ENCODE measurements around the gene TP63.

The TP63 gene

DNA sequence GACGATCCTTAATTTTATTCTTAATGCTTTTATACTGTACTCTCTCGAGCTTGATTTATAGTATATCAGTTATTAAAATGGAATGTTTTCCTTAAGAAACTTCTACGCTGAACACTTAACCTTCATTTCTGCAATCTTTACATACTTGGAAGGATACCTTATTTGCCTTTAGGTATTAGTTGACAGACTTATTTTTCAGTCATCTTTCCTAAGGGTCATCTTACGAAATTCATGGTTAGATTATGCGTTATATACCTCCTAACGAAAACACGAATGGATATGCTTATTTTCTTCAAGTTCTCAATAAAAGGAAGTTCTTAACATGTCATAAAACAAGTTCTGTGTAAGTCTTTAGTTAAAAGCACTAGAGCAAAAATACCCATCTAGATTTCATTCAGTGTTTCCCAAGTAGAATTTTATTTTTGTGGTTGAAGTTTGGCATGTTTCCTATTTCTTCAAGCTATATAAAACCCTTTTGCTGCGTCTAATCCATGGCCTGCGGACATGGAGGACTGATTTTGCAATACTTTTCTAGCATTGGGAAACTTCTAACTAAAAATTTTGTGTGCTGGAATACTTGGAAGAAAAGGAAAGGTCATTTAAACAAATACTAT is 231.3 kb downstream of the TP63 start:
- DNase-seq (ENCODE audit: low spot score) = no peak

DNA sequence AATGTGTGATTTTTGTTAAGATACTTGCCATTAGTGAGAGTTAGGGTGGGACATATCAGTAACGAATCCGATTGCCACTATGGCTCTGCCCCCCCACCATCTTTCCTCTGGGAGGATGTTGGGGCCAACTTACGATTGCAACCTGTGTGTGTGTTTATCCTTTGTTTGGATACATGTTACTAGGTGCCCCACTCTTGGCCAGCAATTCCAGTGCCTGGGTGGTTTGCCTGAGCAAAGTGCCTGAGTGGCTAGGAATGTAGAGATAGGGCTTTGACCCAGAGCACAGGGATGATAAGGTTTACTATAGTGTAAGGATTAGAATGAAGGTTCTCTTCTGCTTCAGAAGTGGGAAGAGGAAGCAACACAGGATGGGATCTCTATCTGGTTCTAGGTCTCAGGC is 231.8 kb downstream of the TP63 start:
- peak; percentile 15 for DNase-seq (ENCODE audit: low spot score)

DNA sequence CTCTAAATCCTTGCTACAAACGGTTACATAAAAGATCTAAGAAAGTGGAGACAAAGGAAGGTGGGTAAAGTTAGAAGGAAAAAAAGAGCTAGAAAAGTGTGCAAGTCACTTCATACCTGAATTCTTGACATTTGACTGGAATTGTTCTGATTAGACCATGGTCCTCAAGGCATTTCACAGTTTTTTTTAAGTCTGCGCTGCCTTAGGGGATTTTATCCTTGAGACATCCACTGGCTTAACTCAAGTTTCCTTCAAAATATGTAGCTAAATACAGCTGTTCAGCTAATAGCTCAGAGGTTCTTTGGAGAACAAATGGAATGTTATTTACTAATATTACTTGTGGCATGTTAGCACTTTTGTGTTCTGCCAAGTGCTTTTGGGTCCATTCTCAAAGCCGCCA is 236.9 kb downstream of the TP63 start:
- no peak for DNase-seq (ENCODE audit: low spot score)

DNA sequence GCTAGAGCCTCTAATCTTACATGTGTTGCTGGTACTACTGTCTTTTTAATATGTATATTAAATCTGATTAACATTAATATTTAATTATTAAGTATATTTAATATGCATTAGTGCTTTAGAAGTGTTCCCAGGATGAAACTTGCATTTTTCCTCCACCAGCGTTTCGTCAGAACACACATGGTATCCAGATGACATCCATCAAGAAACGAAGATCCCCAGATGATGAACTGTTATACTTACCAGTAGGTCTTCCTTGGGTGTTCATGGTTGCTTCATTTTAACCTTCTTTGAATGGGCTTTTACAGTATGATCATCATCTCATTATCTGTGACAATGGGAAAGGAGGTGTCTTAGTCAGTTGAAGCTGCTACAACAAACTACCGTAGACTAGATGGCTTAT is 238.0 kb downstream of the TP63 start:
- no peak for DNase-seq (ENCODE audit: low spot score)

DNA sequence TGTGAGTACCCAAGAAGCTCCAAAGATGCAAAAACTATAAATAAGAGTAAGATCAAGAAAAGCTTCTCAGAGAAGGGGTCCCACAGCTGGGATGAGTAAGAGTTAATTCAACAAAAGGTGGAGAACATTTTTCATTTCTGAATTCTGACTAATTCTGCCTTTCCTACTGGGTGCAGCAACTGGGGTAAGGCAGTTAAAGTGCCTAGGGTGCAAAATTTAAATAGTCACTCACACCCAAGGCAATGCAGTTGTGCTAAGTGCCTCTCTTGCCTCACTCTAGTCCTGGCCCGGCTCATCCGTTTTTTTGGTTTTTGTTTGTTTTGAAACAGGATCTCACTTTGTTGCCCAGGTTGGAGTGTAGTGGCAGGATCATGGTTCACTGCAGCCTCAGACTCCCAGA is 240.2 kb downstream of the TP63 start:
- DNase-seq (ENCODE audit: low spot score) = no peak

DNA sequence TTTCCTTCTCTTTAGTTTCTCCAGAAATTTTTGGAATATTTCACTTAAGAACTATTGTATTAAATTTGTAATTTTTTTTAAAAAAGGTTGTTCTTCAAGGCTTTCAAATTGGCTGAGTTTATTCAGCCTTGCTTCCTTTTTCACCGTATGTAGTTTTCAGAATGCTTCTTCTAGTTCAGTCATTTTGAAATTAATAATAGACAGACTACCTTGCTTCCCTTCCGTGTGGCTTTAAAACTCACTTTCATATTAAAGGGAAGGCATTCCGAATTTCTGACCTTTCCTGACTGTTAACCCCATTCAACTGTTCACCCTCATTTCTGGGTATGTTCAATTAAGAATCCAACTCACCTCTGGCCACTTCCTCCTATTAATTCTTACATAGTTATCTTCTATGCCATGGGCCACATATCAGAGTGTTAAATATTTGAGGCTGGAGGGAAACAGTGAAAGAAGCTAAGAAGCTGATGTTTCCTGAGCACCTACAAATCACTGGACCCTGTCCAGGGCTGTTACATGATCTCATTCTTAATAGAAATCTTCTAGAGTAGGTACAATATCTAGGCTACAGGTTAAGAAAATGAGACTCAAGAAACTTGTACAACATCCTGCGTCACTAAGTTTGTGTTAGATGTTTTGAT is 252.0 kb downstream of the TP63 start:
- no peak for DNase-seq (ENCODE audit: low spot score)

DNA sequence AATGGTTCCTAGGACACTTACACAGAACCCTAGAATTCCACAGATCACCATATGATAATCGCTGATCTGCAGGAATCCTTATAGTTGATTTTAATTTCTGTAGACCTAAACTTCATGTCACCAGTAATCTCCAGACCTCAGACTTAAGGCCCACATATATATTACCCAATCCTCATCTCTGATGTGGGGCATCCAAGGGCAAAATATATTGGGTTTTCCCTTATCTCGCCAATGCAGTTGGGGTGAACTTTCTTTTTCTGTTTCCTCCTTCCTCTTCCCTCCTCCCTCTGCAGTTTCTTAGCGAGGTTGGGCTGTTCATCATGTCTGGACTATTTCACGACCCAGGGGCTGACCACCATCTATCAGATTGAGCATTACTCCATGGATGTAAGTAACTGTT is 259.3 kb downstream of the TP63 start:
- no peak for DNase-seq (ENCODE audit: low spot score)

DNA sequence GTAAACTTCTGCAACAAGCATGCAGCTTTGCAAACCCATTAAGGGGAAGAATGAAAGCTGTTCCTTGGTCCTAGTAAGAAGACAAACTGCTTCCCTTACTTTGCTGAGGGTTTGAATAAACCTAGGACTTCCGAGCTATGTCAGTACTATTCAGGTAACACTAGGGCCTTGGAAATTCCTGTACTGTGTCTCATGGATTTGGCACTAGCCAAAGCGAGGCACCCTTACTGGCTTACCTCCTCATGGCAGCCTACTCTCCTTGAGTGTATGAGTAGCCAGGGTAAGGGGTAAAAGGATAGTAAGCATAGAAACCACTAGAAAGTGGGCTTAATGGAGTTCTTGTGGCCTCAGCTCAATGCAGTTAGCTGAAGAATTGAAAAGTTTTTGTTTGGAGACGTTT is 265.3 kb downstream of the TP63 start:
- no peak for DNase-seq (ENCODE audit: low spot score)

DNA sequence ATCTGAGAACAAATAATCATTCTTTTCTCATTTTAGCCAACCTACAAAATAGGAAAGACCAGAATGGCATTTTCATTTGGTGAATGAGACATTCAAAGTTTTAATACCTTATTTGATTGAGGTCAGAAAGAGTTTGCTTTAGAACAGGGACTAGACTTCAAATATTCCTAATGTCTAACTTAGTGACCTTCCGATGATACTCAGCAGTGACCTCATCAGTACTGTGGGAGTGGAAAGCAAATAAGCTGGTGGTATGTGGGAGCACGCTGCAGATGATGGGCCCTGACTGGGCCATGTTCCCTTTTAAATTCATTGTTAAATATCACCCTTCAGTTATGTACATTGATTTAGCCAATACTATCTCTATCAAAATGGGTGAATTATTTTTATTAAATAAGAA is 266.2 kb downstream of the TP63 start:
- DNase-seq (ENCODE audit: low spot score) = no peak

DNA sequence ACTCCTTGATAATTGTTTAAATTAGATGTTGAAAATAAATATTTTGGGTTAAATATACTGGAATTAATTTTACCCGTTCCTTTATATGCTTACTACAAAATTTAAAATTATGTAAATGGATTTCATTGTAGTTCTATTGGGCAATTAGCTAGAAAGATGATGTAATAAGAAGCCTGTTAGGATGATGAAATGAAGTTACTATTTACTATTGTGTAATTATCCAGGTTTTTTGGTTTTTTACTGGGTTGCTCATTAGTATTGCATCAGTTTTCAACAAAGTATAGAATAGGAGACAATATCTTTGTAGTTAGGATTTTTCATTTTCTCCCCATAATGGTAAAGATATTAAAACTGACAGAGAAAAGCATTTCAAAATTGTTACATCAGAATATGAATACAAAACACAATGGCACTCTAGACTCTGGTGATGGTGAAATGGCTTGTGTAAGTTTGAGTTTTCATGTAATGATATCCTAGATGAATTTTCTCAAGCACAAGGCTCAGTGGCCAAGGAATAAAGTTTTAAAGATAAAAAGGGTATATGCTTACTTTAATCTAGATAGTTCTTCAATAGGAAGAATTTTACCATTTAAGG is 267.5 kb downstream of the TP63 start:
- DNase-seq (ENCODE audit: low spot score) = no peak

DNA sequence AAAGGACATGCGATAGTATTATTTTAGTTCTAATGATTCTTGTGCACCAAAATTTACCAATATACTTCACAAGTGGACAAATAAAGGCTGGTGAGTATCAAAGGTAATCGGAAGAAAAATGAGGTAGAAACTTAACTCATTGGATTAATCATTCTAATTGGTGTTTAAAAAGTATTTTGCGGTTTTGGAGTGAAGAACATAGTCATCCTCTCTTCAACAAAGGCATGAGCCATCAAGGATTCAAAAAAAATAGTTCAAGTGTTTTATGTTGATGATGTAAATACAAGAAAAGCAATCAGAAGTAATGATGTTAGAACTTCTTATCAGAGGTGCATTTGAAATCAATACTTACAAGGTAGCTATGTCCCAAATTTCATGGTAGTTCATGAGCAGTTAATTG is 268.0 kb downstream of the TP63 start:
- no peak for DNase-seq (ENCODE audit: low spot score)

DNA sequence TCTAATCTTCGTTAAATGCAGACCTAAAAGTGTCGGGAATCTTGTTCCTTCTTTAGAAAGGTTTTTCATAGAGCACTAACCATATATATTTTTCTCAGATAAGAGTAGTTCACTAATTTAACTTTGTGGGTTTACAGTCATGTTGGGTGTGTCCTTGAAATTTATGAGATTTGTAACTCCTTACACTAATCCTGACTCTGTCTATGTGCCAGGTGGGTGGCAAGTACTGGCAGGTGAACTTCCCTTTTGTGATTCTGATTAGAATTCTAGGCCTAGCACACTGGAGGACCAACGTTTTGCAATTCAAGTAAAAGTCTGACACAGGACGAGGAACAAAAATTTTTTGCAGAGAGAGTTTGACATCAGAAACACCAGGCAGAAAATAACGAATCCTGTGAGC is 269.4 kb downstream of the TP63 start:
- no peak for DNase-seq (ENCODE audit: low spot score)

DNA sequence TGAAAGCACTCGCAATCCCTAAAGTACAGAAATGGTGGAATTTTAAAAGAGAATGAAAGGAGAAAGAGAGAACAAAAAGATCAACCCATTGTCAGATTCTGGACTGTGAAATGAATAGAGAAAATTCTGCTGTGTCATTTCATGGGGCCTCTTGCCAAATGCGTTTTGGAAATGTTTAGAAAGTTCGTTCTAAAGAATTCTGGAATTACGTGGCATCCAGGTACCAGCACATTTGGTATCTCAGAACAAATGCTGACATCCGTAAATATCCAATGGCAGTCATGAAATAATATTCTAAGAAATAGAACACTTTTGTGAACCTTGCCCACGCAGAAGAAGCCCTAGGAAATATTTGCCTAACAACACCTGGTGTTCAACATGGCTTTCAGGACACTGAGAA is 270.3 kb downstream of the TP63 start:
- no peak for DNase-seq (ENCODE audit: low spot score)

DNA sequence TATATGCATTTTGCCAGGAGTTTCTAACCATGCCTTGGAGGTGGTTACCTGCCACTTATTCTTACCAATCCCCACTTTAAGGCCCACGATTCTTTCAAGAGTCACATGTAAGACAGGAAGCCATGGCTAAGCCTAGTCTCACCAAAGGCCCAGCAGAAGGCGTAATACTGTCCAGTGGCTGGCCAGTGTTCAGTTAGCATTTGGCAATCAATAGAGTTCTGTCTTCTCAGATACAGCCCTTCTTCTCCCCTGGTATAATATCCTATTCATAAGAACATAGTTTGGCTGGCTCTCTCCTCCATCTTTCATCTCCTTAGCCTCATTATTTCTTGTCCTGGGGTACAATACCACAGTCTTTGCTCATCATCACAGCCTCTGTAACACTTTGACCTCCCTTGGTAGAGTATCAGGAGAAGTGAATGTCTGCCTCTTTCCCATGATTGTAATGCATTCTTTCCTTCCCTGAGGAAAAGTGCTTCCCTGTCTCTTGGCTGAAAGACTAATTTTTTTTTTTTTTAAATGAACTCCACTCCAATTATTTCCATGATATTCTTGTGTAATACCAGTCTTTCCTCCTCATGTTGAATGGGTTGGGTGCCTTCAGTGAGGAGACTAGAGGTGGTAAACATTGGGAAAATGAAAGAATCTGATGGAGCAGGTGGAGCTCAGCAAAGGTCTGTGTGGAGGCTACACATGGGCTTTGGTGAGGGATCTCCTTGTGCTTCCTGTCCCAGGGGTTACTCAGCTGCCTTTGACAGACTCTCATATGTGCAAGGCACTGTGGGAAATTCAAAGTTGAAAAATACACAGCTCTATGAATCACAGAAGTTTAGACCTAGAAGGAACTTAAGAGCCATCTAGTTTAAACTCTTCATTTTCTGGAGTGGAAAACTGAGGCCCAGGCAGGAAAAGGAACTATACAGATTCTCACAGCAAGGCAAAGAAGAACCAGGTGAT is 271.3 kb downstream of the TP63 start:
- DNase-seq (ENCODE audit: low spot score) = no peak

DNA sequence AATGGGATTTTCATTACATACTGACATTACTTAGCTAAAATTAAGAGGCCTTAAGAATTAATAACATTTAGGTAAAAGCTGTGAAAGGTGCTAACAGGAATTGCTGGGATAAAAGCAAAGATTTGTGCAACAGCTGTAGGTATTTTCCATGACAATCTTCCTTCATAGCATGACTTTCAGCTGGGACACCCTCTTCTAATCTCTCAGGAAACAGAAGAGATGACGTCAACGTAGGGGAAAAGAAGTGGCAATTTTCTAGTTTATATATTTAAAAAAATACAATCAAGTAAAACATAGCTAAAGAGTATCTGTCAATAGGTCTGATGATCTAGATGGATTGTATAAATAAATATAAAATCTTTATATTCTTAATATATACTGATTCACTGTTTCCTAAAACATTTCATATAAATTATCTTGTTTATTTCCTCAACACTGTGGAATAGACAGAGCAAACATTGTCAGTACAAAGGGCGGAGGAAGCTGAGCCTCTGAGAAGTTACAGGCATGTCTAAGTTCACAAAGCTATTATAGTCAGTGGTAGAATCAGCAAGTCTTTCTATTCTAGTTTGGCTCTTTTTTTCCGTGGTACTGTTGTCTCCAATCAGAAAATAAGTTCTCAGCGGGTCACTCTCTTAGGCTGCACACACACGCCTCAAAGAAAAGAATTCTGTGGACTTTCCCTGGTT is 272.5 kb downstream of the TP63 start:
- peak; percentile 8 for DNase-seq (ENCODE audit: low spot score)

DNA sequence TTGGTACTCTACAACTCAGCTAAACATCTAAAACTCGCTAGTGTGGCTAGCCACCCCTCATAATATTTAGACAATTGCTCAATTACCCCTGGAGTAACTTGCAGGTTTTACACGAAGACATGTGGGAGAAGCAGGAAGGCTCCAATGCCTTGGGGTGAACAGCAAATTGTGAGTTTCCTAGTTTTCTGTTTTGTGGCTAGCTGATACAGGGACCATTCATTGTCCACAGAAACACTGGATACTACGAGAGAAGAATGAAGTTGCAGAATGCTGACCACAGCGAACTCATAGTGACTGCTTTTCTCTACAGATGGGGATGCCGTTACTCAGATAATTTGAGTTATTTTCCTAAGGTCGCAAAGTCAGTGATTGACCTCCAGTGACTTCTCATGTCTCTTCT is 276.6 kb downstream of the TP63 start:
- DNase-seq (ENCODE audit: low spot score) = no peak

DNA sequence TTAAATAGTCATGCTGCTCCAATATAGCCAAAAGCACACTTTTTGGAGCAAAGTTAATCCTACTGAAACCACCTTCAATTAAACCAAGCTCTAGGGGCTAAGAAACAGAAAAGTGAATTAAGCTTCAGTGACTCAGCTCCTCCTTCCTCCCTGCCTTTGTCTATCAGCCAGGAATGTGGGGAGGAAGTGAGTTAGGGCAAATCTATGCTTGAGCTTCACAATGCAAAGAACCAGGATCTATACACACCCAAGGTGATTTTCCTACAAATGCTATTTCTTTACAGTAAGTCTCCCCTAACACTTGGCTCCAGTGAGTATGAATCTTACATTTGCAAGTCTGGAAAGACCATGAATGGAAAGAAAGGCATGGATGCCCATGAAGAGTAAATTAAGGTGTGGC is 277.5 kb downstream of the TP63 start:
- no peak for DNase-seq (ENCODE audit: low spot score)

DNA sequence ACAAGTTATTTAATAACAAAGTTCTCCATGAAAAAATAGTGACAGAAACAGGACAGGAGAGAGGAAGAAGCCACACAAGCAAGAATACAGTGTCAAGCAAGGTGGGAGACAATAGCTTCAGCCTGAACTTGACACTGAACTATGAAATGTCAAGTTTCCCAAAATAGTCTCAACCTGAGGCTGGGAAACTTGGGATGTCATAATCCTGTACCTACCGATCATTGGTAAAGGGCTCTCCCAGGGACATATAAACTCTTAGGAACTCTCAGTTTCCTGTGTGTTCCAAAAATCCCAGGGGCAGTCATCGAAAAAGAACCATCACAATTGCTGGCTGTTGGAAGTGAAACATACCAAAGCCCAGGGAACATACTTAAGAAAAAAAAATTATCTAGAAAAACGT is 277.9 kb downstream of the TP63 start:
- DNase-seq (ENCODE audit: low spot score) = no peak

DNA sequence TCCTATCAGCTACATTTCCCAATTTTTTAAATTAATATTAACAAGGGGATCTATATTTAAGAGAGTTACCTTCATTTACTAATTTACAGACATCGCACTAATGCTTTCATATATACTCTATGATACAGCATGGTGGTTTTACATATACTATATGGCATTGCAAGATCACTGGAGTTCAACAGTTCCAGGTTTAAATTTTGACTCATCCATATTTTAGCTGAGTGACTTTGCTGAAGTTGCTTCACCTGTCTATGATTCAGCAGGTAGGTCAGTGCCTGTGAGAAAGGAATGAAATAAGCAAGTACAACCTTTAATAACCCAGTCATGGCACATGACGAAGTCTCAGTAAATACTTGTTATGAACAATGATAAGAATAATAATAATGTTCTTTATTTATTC is 278.4 kb downstream of the TP63 start:
- DNase-seq (ENCODE audit: low spot score) = no peak

DNA sequence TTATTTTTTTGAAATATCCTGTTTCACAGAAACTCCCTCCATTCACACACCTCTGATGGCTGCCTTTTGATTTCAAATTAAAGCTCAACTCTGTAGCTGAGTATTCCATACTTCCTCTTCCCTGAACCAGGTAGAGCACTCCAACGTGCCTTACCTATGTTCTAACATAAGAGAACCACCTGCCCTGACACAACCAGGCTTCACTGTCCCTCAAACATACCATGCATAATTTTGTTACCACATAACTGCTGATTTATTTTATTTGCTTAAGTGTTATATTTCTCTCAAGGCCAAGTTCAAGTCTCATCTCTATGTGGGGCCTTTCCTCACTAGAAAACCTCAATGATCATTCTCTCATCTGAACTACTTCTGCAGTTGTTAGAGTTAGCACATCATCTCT is 279.8 kb downstream of the TP63 start:
- no peak for DNase-seq (ENCODE audit: low spot score)

DNA sequence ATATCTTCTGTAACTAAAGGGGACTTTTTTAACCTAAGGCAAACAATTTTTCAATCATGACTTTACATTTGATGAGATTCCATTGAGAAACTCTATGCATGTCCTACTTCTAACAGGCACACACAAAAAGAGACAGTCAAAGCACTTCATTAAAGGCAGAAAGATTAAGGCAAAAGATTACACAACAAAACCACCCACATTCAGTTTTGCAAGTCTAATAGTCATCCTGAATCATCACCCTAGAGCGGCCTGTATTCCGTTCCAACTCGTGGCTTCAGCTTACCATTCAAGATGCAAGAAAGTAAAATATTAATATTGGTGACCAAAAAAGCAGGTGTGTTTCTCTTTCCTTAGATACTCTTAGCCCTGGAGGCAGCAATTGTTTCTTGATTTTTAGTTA is 283.6 kb downstream of the TP63 start:
- DNase-seq (ENCODE audit: low spot score) = no peak

DNA sequence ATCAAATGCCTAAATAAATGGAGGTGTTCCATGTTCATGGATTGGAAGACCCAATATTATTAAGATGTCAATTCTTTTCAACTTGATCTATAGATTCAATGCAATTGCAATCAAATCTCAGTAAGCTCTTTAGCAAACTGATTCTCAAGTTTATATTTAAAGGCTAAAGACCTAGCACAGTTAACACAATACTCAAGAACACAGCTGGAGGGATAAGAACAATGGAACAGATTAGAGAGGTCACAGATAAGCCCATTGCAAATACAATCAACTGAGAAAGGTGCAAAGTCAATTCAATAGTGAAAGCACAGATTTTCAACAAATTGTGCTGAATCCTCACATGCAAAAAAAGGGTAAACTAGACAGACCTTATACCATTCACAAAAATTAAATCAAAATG is 290.6 kb downstream of the TP63 start:
- DNase-seq (ENCODE audit: low spot score) = no peak

All from HuH-7 (cell line).